ENCODE results near the gene RPN2. TPM values are rescaled to one million over a fixed set of nuclear protein-coding genes. Genes with fewer than 3 reads are reported as not detected.

The RPN2 gene
- total RNA-seq, 1 experiment from 2014 or later = 226 TPM

- ChIA-PET CTCF (interaction anchor here (0.5 to 13.2 kb wide), 59 partner anchors 9 to 1804 kb away, joined by 3 to 191 read pairs (median 4); partner anchors contain the start of genes BLCAP, MANBAL, MROH8 and RBL1), POLR2A (interaction anchor here (0.6 to 4.7 kb wide), 10 partner anchors 9 to 543 kb away, joined by 3 to 36 read pairs (median 4); partner anchors contain the start of genes MANBAL, MROH8 and RPN2)
- DNase-seq (ENCODE audit: unreplicated experiment) = peak; percentile 82
- Mint-ChIP-seq H3K4me3 (ENCODE audit: unreplicated experiment) (no peak overlapping the region), H3K9me3 (ENCODE audit: unreplicated experiment) (no peaks in the 10 kb centered on the region), H3K27me3 (ENCODE audit: insufficient read depth, unreplicated experiment) (no peaks in the 10 kb centered on the region), H3K27ac (ENCODE audit: low read depth, unreplicated experiment) (no peak overlapping the region), H3K4me1 (ENCODE audit: insufficient read depth, unreplicated experiment) (peaks cover 35% of the 10 kb centered on the region), H3K36me3 (ENCODE audit: insufficient read depth, unreplicated experiment) (peaks cover 68% of the 10 kb centered on the region)
- intact Hi-C loops (cut with micrococcal nuclease) = loop anchor here (5.0 kb wide), 1 partner anchor 185 kb away; no protein-coding TSS in a partner anchor
- TF ChIP-seq CTCF (IDR thresholded peaks at IDR 0.05; ENCODE audit: unreplicated experiment) = peak; percentile 80
- BruUV-seq (replicated peaks) = no TSS peak
Measured at GRCh38 chr20:37192137-37192854, 13.2 kb downstream of the RPN2 start.

- no peaks in the 10 kb centered on the region for H3K9me3 Mint-ChIP-seq (ENCODE audit: unreplicated experiment)
- peaks cover 35% of the 10 kb centered on the region for H3K4me1 Mint-ChIP-seq (ENCODE audit: insufficient read depth, unreplicated experiment)
- BruUV-seq (replicated peaks) = no TSS peak
- ChIA-PET POLR2A (interaction anchor here (0.5 to 1.1 kb wide), 3 partner anchors 9 to 428 kb away, joined by 3 read pairs; partner anchors contain the start of gene BLCAP), CTCF (interaction anchor here (0.6 to 13.2 kb wide), 16 partner anchors 8 to 1257 kb away, joined by 3 to 191 read pairs (median 4); partner anchors contain the start of genes BLCAP and RBL1)
- TF ChIP-seq CTCF (IDR thresholded peaks at IDR 0.05; ENCODE audit: unreplicated experiment) = no peak
- peaks cover 62% of the 10 kb centered on the region for H3K36me3 Mint-ChIP-seq (ENCODE audit: insufficient read depth, unreplicated experiment)
- peak overlapping the region; percentile 17 for H3K27ac Mint-ChIP-seq (ENCODE audit: low read depth, unreplicated experiment)
- H3K4me3 Mint-ChIP-seq (ENCODE audit: unreplicated experiment) = no peak overlapping the region
- H3K27me3 Mint-ChIP-seq (ENCODE audit: insufficient read depth, unreplicated experiment) = no peaks in the 10 kb centered on the region
- DNase-seq (ENCODE audit: unreplicated experiment) = no peak
- intact Hi-C loops (cut with micrococcal nuclease) = loop anchor here (5.0 kb wide), 1 partner anchor 186 kb away; no protein-coding TSS in a partner anchor
Measured at GRCh38 chr20:37193226-37193625, 14.1 kb downstream of the RPN2 start.

GRCh38 chr20:37193821-37194220 is 14.7 kb downstream of the RPN2 start:
- intact Hi-C loops (cut with micrococcal nuclease) = loop anchor here (2.0 to 5.0 kb wide), 2 partner anchors 187 to 341 kb away; no protein-coding TSS in a partner anchor
- H3K4me3 Mint-ChIP-seq (ENCODE audit: unreplicated experiment) = no peak overlapping the region
- ChIA-PET POLR2A (interaction anchor here (0.6 to 1.1 kb wide), 2 partner anchors 9 to 334 kb away, joined by 3 read pairs; partner anchors contain the start of gene BLCAP), CTCF (interaction anchor here (0.5 to 13.2 kb wide), 15 partner anchors 8 to 1256 kb away, joined by 3 to 191 read pairs (median 6); partner anchors contain the start of gene BLCAP)
- peaks cover 35% of the 10 kb centered on the region for H3K4me1 Mint-ChIP-seq (ENCODE audit: insufficient read depth, unreplicated experiment)
- no peaks in the 10 kb centered on the region for H3K9me3 Mint-ChIP-seq (ENCODE audit: unreplicated experiment)
- peaks cover 65% of the 10 kb centered on the region for H3K36me3 Mint-ChIP-seq (ENCODE audit: insufficient read depth, unreplicated experiment)
- TF ChIP-seq CTCF (IDR thresholded peaks at IDR 0.05; ENCODE audit: unreplicated experiment) = no peak
- no TSS peak for BruUV-seq (replicated peaks)
- no peak for DNase-seq (ENCODE audit: unreplicated experiment)
- no peaks in the 10 kb centered on the region for H3K27me3 Mint-ChIP-seq (ENCODE audit: insufficient read depth, unreplicated experiment)
- peak overlapping the region; percentile 17 for H3K27ac Mint-ChIP-seq (ENCODE audit: low read depth, unreplicated experiment)
